ENCODE results near the gene KCNK3. TPM values are rescaled to one million over a fixed set of nuclear protein-coding genes. Genes with fewer than 3 reads are reported as not detected.

KCNK3 gene
- total RNA-seq, 2 donors from 2014 or later = 30.9 to 35.4 TPM

GRCh38 chr2:26683583-26683982 lies 8.9 kb upstream of the KCNK3 start:
- intact Hi-C loops (cut with DNase I) = loop anchor here in 1 of 2 donors (5.0 kb wide), 1 partner anchor 76 kb away; no protein-coding TSS in a partner anchor
- DNase-seq = no peak

DNA sequence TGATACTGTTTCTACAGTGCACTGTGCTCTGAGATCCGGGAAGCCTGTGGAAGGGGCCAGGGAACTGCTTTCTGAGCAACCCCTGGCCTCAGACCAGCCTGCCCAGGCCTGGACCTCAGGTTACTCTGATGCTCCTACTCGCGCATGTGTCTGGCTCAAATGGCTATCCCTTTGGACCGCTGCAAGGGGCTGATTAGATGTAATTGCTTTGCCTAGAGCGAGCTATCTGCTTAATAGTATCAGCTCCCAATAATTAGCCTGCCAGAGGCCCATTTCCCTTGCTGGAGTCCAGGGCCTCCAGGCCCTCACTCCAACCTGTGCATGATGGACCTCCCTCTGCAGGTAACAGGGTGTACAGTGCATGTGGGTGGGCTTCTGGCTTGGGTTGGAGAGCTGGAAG lies 7.2 kb upstream of the KCNK3 start:
- peak; percentile 11 for DNase-seq

More at GRCh38 chr2:26683583-26683982, 8.9 kb upstream of the KCNK3 start:
- ATAC-seq = no peak

DNA sequence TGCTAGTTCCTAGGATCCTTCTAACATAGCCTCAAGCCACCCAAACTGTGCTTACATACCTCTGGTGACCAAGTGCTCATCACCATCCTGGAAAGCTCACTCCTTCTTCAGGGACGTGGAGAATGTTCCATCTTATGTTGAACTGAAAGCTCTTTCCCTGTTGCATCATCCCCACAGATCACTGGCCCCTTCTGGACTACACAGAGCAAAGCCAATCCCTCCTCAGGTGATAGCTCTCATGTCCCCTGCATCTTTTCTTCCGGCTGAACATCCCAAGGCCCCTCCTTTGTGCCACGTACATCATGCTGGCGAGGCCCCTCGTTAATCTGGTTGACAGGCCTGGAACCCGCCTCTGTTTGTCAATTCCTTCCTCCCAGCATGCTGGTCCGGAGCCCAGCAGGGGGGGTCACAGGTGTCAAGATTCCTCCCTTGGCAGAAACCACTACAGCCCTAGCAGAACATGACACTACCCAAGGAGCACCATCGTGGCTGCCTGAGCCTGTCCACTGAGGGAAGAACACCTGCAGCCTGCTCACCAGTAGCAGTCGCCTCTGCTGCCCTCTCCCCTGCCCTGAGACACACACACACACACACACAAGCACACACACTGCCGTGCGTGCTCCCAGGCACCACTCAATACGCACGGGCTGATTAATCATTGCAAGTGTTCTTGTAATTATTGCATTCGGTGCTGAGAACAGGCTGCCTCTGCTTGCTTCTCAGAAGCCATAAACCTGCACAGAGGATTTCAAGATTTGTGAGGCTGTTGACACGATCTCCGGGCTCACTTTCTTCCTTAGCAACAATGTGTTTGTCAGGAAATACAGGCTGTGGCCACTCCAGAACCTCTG lies 6.3 kb upstream of the KCNK3 start:
- ATAC-seq = no peak
- intact Hi-C loops (cut with DNase I) = no loop called here
- DNase-seq = peak; percentile 22

More for the DNA sequence above, 7.2 kb upstream of the KCNK3 start:
- no peak for ATAC-seq
- intact Hi-C loops (cut with DNase I) = no loop called here

- ATAC-seq (no peak), DNase-seq (no peak)
- intact Hi-C loops (cut with DNase I) = no loop called here
Observed at GRCh38 chr2:26687328-26687727, 5.2 kb upstream of the KCNK3 start.

DNA sequence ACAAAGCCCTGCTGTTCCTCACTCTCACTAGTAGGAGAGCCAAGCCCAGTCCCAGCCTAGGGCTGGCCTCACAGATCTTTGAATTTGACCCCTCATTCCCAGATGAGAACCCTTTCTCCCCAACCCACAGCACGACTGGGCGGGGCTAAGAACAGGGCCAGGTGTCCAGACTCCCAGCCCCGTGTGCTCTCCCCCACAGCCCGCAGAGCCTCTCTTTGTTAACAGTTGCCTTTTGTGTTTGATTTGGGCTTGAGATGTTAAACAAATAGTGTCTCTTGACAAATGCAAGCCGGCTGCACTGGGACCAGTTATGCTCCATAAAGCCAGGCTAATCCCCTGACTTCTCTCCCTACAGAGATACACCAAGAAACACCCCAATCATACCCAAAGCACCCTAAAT lies 4.7 kb upstream of the KCNK3 start:
- DNase-seq = no peak
- intact Hi-C loops (cut with DNase I) = no loop called here
- no peak for ATAC-seq

DNA sequence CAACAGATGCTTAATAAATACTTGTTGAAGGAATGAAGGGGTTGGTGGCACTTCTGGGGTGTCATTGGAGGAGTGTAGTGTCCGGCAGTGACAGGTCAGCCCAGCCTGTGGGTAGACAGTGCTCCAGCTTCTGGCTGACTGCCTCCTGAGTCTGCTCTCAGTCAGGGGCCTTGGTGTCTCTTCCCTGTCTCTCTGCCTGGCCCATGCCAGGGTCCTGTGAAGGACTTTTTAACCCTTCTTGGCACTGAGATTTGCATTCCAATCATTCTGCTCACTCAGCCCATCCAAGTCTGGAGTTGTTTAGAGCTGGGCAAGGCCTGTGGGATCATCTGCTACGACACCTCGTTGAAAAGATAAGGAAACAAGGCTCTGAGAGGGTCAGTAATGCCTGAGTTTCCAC lies 1.4 kb upstream of the KCNK3 start:
- intact Hi-C loops (cut with DNase I) = loop anchor here (5.0 kb wide), 2 partner anchors 36 to 41 kb away; no protein-coding TSS in a partner anchor
- DNase-seq (peak; percentile 59), ATAC-seq (peak; percentile 58 to 78)

- no peak for DNase-seq
- peak; percentile 31 to 54 for ATAC-seq
- intact Hi-C loops (cut with DNase I) = loop anchor here (5.0 kb wide), 2 partner anchors 35 to 40 kb away; no protein-coding TSS in a partner anchor
Observed at GRCh38 chr2:26691881-26692278, 642 bp upstream of the KCNK3 start.

- ATAC-seq = peak; percentile 15 to 29
Observed at GRCh38 chr2:26692897-26693849, 651 bp downstream of the KCNK3 start.

GRCh38 chr2:26694001-26694400 lies 1.5 kb downstream of the KCNK3 start:
- intact Hi-C loops (cut with DNase I) = loop anchor here (5.0 kb wide), 2 partner anchors 33 to 38 kb away; no protein-coding TSS in a partner anchor
- ATAC-seq = no peak
- DNase-seq = no peak

More at GRCh38 chr2:26692897-26693849, 651 bp downstream of the KCNK3 start:
- DNase-seq = no peak
- intact Hi-C loops (cut with DNase I) = loop anchor here (5.0 kb wide), 2 partner anchors 34 to 39 kb away; no protein-coding TSS in a partner anchor

DNA sequence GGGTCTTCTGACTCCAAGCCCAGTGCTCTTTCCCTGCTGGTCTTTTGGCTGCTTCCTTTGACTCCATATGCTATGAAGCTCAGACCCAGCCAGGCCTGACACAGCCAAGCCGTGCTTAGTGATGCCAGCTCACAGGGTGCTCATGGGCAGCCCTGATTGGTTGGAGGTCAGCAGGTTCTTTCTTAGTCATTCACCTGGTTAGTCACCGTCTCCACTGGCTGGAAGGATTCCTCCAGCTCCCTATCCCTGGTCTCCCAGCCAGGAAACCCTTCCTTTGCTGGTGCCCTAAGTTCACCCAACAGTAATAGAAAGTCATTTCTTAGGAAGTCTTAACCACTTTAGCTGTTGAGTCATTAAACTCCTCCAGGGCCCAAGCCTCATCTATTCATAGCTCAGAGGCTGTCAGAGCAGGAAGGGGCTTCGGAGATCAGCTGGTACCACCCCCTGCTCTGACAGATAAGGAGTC lies 3.9 kb downstream of the KCNK3 start:
- intact Hi-C loops (cut with DNase I) = no loop called here
- peak in 1 of 2 donors; percentile 40 for ATAC-seq
- DNase-seq = no peak

GRCh38 chr2:26697425-26697824 lies 4.9 kb downstream of the KCNK3 start:
- ATAC-seq = no peak
- DNase-seq = no peak
- intact Hi-C loops (cut with DNase I) = no loop called here

DNA sequence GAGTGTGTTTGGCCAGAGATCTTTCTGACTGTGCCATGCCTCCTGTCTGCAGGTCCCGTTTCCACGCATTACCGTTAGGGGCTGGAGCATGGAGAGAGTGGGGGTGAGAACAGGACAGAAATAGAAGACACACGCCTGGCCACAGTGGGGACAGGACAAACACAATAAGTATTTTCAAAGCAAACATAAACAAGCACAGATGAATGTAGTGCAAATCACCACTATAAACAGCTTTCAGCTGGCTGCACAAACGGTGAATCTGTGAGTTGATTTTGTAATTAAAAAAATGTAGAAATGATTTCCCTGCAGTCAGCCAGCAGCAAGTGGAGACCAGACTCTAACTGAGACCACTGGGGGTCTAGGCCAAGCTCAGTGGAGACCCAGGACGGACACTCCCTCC lies 6.8 kb downstream of the KCNK3 start:
- no peak for DNase-seq
- ATAC-seq = no peak
- intact Hi-C loops (cut with DNase I) = no loop called here

DNA sequence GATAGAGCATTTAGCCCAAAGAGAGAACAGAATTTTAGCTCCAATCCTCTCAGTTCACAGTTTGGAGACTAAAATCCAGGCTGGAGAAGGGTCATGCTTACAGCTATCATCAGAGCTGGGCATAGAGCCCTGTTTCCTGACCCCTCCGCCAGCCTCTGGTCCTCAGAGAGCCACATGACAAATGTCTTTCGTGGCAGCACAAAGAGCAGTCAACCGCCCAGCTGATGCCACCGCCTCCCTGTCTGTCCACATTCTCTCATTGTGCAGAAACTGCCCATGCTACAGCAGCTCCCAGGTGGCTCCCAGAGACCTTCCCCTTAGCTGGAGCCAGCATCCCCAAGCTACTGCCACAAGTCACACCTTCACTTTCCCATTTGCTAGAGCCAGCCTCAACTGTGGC lies 7.6 kb downstream of the KCNK3 start:
- intact Hi-C loops (cut with DNase I) = no loop called here
- ATAC-seq (peak; percentile 35 to 57), DNase-seq (no peak)

DNA sequence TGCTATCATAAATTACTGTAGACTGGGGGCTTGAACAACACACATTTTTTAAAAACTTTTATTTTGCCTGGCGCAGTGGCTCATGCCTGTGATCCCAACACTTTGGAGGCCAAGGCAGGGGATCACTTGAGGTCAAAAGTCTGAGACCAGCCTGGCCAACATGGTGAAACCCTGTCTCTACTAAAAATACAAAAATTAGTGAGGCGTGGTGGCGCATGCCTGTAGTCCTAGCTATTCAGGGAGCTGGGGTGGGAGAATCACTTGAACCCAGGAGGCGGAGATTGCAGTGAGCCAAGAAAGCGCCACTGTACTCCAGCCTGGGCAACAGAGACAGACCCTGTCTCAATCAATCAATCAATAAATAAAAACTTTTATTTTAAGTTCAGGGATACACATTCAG lies 9.1 kb downstream of the KCNK3 start:
- intact Hi-C loops (cut with DNase I) = no loop called here
- DNase-seq (no peak), ATAC-seq (no peak)

DNA sequence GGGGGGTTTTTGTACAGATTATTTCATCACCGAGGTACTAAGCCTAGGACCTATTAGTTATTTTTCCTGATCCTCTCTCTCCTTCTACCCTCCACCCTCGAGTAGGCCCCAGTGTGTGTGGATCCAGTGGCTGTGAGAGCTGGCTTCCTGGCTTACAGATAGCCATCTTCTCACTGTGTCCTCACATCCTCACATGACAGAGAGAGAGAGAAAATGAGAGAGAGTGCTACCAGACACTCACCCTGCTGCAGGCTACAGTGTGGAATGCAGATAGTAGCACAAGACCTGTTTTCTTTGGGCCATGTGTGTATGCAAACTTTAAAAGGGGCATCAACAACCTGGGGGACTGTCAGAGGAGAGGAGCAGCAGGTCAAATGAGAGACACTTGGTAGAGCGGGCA lies 9.5 kb downstream of the KCNK3 start:
- peak; percentile 26 to 56 for ATAC-seq
- intact Hi-C loops (cut with DNase I) = no loop called here
- no peak for DNase-seq

DNA sequence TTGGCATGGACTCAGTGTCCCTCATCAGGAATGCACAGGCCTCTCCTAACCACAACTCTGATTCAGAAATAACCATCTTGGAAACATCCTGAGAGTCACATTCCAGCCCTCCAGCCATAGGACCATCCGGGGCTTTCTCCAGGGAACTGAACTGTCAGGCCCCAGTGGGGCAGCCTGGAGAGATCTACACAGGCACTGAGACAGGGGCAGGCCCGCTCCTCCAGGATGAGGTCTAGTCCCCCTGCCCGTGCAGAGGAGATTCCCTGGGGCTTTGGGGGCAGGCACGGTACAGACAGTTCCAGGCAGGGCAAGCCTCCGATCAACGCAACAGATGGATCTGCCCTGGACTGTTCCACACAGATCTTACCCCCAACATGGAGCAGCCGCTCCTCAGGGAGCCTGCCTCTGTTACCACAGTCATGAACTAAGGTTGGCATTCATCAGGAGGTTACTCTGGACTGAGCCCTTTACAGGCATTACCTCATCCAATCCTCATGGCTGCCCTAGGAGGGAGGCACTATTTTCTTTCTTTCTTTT lies 12.0 kb downstream of the KCNK3 start:
- DNase-seq = no peak
- ATAC-seq = peak; percentile 27 to 41
- intact Hi-C loops (cut with DNase I) = no loop called here

DNA sequence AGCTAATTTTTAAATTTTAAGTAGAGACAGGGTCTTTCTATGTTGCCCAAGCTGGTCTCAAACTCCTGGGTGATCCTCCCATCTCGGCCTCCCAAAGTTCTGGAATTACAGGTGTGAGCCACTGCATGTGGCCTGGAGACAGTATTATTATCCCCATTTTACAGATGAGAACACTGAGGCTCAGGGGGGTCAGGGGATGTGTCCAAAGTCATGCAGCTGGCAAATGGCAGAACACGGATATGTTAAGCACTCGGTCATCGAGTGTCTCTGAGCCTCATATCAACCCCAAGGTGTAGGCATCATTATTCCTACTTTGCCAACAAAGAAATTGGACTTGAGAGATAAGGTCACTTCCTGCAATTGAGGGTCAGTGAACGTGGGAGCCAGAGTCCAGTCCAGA lies 12.6 kb downstream of the KCNK3 start:
- intact Hi-C loops (cut with DNase I) = no loop called here
- DNase-seq (no peak), ATAC-seq (no peak)

DNA sequence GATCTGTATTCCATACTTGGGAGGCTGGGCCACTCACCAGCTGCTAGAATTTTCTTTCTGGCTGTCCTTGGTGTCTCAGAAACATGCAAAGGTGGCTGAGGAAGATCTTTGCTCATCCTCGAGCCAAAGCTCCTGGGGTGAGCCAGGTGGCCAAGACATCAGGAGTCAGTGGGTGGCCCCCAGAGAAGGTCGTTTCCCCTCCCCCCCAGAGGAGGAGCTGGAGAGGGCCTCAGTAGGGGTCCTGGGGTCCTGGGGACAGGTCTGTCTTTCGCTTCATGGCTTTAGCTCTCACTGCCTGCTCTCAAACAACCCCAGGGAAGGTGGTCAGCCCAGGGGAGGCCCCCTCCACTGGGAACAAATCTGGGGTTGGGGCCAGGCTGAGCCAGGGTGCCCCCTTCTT lies 13.6 kb downstream of the KCNK3 start:
- DNase-seq (no peak), ATAC-seq (no peak)
- intact Hi-C loops (cut with DNase I) = no loop called here

All from left cardiac atrium (tissue), 4 donors.